H1 (cell line): ENCODE results near the gene EFCAB6.

ENCODE experiments used
- CTCF ChIP-seq, 3 experiments: IDR thresholded peaks; 1 replicate in 2 of 3; 2 replicates in 1 of 3; pipeline versions ENCODE4 v1.5.1 to v1.6.1; 2011; ENCODE audit warnings: low read length in 3 of 3, mild to moderate bottlenecking in 3 of 3, inconsistent platforms in 2 of 3, low read depth in 1 of 3, moderate library complexity in 1 of 3; ENCODE audit not compliant: insufficient read depth in 1 of 3; ENCODE audit errors: control extremely low read depth in 1 of 3
- EZH2 ChIP-seq: fragments of 200-600 bp; sonication (generic); IDR thresholded peaks from 2 replicates; pipeline ENCODE4 v1.7.1; 2012; ENCODE audit warnings: low read depth, mild to moderate bottlenecking, moderate library complexity, low read length, inconsistent platforms; ENCODE audit not compliant: severe bottlenecking
- POLR2A ChIP-seq, 2 experiments: IDR thresholded peaks; 1 replicate in 1 of 2; 2 replicates in 1 of 2; pipeline ENCODE4 v1.6.1; 2011; ENCODE audit warnings: low read depth in 2 of 2, low read length in 2 of 2, mild to moderate bottlenecking in 2 of 2; ENCODE audit errors: control extremely low read depth in 1 of 2
- TCF12 ChIP-seq: IDR thresholded peaks from 2 replicates; pipeline ENCODE4 v1.6.1; 2011; ENCODE audit warnings: low read depth, mild to moderate bottlenecking, low read length
- YY1 ChIP-seq: IDR thresholded peaks from 2 replicates; pipeline ENCODE4 v1.6.1; 2011; ENCODE audit warnings: low read depth, mild to moderate bottlenecking, low read length

- no peak for TF ChIP-seq CTCF (IDR thresholded peaks at IDR 0.05; ENCODE audit: control extremely low read depth in 1 of 3, insufficient read depth in 1 of 3, low read depth in 1 of 3, low read length in 3 of 3)
- TF ChIP-seq EZH2: no peak
- TF ChIP-seq POLR2A (IDR thresholded peaks at IDR 0.05; ENCODE audit: control extremely low read depth in 1 of 2, low read depth in 2 of 2, low read length in 2 of 2): no peak
- no peak for TF ChIP-seq YY1
- TF ChIP-seq TCF12: no peak
Observed at GRCh38 chr22:43755011-43755410, 57.1 kb downstream of the EFCAB6 start.
